IMR-90 (cell line): ENCODE measurements around the gene MORC1. TPM values are rescaled to one million over a fixed set of nuclear protein-coding genes. Genes with fewer than 3 reads are reported as not detected.

Experiments
- ATAC-seq: fragments of 200-7000 bp; cut with Tn5 transposase; 2 replicates; pipeline ENCODE4 v1.9.1; 2020; ENCODE audit warnings: low read depth, mild to moderate bottlenecking, moderate library complexity
- BruUV-seq: library from RNA; stranded (reverse); fragments of 400-500 nt; replicated peaks from 2 replicates; lab custom pipeline; 2021; lab: Mats Ljungman, UMichigan
- CTCF ChIA-PET: fragments of 300-600 bp; formaldehyde crosslinking; extraction: SDS; loops from one replicate; lab custom pipeline; 2021; ENCODE audit warnings: antibody characterized with exemption; lab: Yijun Ruan, JAX
- POLR2A ChIA-PET: fragments of 300-600 bp; sonication (Branson Sonifier 250); formaldehyde crosslinking; loops from one replicate; lab custom pipeline; 2022; ENCODE audit warnings: antibody characterized with exemption; ENCODE audit not compliant: unreplicated experiment; lab: Charles Lee
- DNase-seq: peaks from one replicate; pipeline ENCODE4 v3.0.0; 2013
- H2AFZ ChIP-seq: replicated peaks from 2 replicates; pipeline ENCODE3; 2013; ENCODE audit warnings: low read length, mild to moderate bottlenecking; ENCODE audit not compliant: poor library complexity
- H2AK5ac ChIP-seq: 2 replicates; pipeline ENCODE4 v1.6.1; 2013; ENCODE audit warnings: low read depth, low read length, inconsistent platforms
- H2AK9ac ChIP-seq: replicated peaks from 2 replicates; pipeline ENCODE3; 2013; ENCODE audit warnings: mild to moderate bottlenecking, low read depth, low read length, moderate library complexity; ENCODE audit not compliant: poor library complexity
- H2BK120ac ChIP-seq: 2 replicates; pipeline ENCODE4 v1.6.1; 2013; ENCODE audit warnings: low read depth, low read length, inconsistent platforms
- H2BK15ac ChIP-seq: 3 replicates; pipeline ENCODE4 v1.6.1; 2013; ENCODE audit warnings: low read depth, low read length, inconsistent platforms
- H2BK20ac ChIP-seq: 2 replicates; pipeline ENCODE4 v1.6.1; 2013; ENCODE audit warnings: low read depth, mild to moderate bottlenecking, inconsistent platforms, low read length, moderate library complexity
- H2BK5ac ChIP-seq: 2 replicates; pipeline ENCODE4 v1.6.1; 2013; ENCODE audit warnings: mild to moderate bottlenecking, low read depth, low read length, inconsistent platforms; ENCODE audit not compliant: poor library complexity, severe bottlenecking
- H3K14ac ChIP-seq: replicated peaks from 2 replicates; pipeline ENCODE4 v1.6.1; 2013; ENCODE audit warnings: low read depth, low read length, inconsistent platforms
- H3K18ac ChIP-seq: 2 replicates; pipeline ENCODE4 v1.6.1; 2013; ENCODE audit warnings: low read depth, low read length, control low read depth
- H3K23ac ChIP-seq: 2 replicates; pipeline ENCODE4 v1.6.1; 2013; ENCODE audit warnings: low read depth, low read length, inconsistent platforms
- H3K27ac ChIP-seq: 2 replicates; pipeline ENCODE4 v1.5.1; 2013; ENCODE audit warnings: mild to moderate bottlenecking, control low read depth, low read length; ENCODE audit not compliant: insufficient read depth
- H3K27me3 ChIP-seq: 2 replicates; pipeline ENCODE4 v1.6.1; 2013; ENCODE audit warnings: low read length; ENCODE audit not compliant: control insufficient read depth, insufficient read depth
- H3K36me3 ChIP-seq: 2 replicates; pipeline ENCODE4 v1.6.1; 2013; ENCODE audit warnings: low read length, mixed read lengths; ENCODE audit not compliant: control insufficient read depth, insufficient read depth
- H3K4ac ChIP-seq: 2 replicates; pipeline ENCODE4 v1.6.1; 2013; ENCODE audit warnings: low read depth, low read length, inconsistent platforms
- H3K4me1 ChIP-seq: 2 replicates; pipeline ENCODE4 v1.6.1; 2013; ENCODE audit warnings: low read length, mixed read lengths; ENCODE audit not compliant: control insufficient read depth, insufficient read depth
- H3K4me2 ChIP-seq: 2 replicates; pipeline ENCODE4 v1.6.1; 2013; ENCODE audit warnings: low read depth, mild to moderate bottlenecking, control low read depth, low read length, moderate library complexity
- H3K4me3 ChIP-seq: 2 replicates; pipeline ENCODE4 v1.5.1; 2013; ENCODE audit warnings: low read depth, mild to moderate bottlenecking, control low read depth, low read length, moderate library complexity; ENCODE audit not compliant: insufficient read depth
- H3K56ac ChIP-seq: 2 replicates; pipeline ENCODE4 v1.6.1; 2013; ENCODE audit warnings: low read length, inconsistent platforms; ENCODE audit not compliant: insufficient read depth; ENCODE audit errors: extremely low read depth
- H3K79me1 ChIP-seq, 2 experiments: 2 replicates each; pipeline ENCODE4 v1.6.1; 2013; ENCODE audit warnings: low read length in 2 of 2, inconsistent platforms in 1 of 2, low read depth in 1 of 2
- H3K9ac ChIP-seq: 2 replicates; pipeline ENCODE4 v1.6.1; 2013; ENCODE audit warnings: low read depth, low read length, control low read depth
- H3K9me1 ChIP-seq: 2 replicates; pipeline ENCODE4 v1.6.1; 2013; ENCODE audit warnings: low read length, inconsistent platforms; ENCODE audit not compliant: insufficient read depth
- H3K9me3 ChIP-seq: 2 replicates; pipeline ENCODE4 v1.6.1; 2013; ENCODE audit warnings: low read length; ENCODE audit not compliant: control insufficient read depth, insufficient read depth
- H4K20me1 ChIP-seq: 2 replicates; pipeline ENCODE4 v1.6.1; 2013; ENCODE audit warnings: low read length, inconsistent platforms; ENCODE audit not compliant: insufficient read depth
- H4K5ac ChIP-seq: 2 replicates; pipeline ENCODE4 v1.6.1; 2013; ENCODE audit warnings: mild to moderate bottlenecking, low read depth, low read length, control low read depth
- H4K8ac ChIP-seq, 2 experiments: 2 replicates each; pipeline ENCODE4 v1.6.1; 2013; ENCODE audit warnings: low read depth in 2 of 2, low read length in 2 of 2, control low read depth in 1 of 2, inconsistent platforms in 1 of 2
- H4K91ac ChIP-seq: 2 replicates; pipeline ENCODE4 v1.6.1; 2013; ENCODE audit warnings: low read depth, low read length, inconsistent platforms; ENCODE audit not compliant: insufficient read depth
- BHLHE40 ChIP-seq: fragments of 150-350 bp; IDR thresholded peaks from 2 replicates; pipeline ENCODE4 v1.6.1; 2016; ENCODE audit warnings: mild to moderate bottlenecking, low read depth, low read length
- CEBPB ChIP-seq: IDR thresholded peaks from 2 replicates; pipeline ENCODE4 v1.6.1; 2012; ENCODE audit warnings: low read depth, low read length, improper control_type of control experiment
- CHD1 ChIP-seq: IDR thresholded peaks from 2 replicates; pipeline ENCODE4 v1.6.1; 2012; ENCODE audit warnings: low read depth, low read length, improper control_type of control experiment
- FOS ChIP-seq: fragments of 150-350 bp; IDR thresholded peaks from 2 replicates; pipeline ENCODE4 v1.6.1; 2016; ENCODE audit warnings: low read depth, low read length
- MAFK ChIP-seq: IDR thresholded peaks from 2 replicates; pipeline ENCODE4 v1.6.1; 2012; ENCODE audit warnings: low read depth, low read length, improper control_type of control experiment
- MAZ ChIP-seq: IDR thresholded peaks from 2 replicates; pipeline ENCODE4 v1.6.1; 2012; ENCODE audit warnings: low read depth, mild to moderate bottlenecking, low read length, improper control_type of control experiment, moderate library complexity, borderline replicate concordance
- MXI1 ChIP-seq: IDR thresholded peaks from 2 replicates; pipeline ENCODE4 v1.6.1; 2012; ENCODE audit warnings: low read depth, mild to moderate bottlenecking, low read length, moderate library complexity, borderline replicate concordance
- POLR2A ChIP-seq: IDR thresholded peaks from 2 replicates; pipeline ENCODE4 v1.6.1; 2012; ENCODE audit warnings: mild to moderate bottlenecking, low read depth, low read length
- RAD21 ChIP-seq: IDR thresholded peaks from 2 replicates; pipeline ENCODE4 v1.6.1; 2012; ENCODE audit warnings: low read length, improper control_type of control experiment
- WGBS, 2 experiments: methylation state at CpG; one replicate each; pipeline versions ENCODE4 v1.1.5 to v1.1.7; 2013; ENCODE audit warnings: missing lambda C conversion rate in 2 of 2; ENCODE audit not compliant: insufficient read length in 1 of 2; ENCODE audit errors: extremely low coverage in 2 of 2; 5-methylcytosine and 5-hydroxymethylcytosine counted together
- dilution Hi-C: fragments of 300-500 bp; cut with HindIII; formaldehyde crosslinking; loops from one replicate; pipeline ENCODE4 v1.14.3; 2018; ENCODE audit warnings: low sequenced_read_pairs; ENCODE audit not compliant: unreplicated experiment
- in situ Hi-C: fragments of 300-500 bp; cut with MboI; formaldehyde crosslinking; loops from 3 replicates; pipeline ENCODE4 v1.14.3; 2019; ENCODE audit warnings: low sequenced_read_pairs, inconsistent platforms, mixed read lengths
- intact Hi-C: fragments of 100-400 bp; cut with micrococcal nuclease; formaldehyde crosslinking; loops from 2 replicates; pipeline ENCODE4 v1.10.0; 2022
- polyA plus RNA-seq, 3 experiments: library from polyadenylated mRNA; depleted of rRNA; stranded (reverse); fragments of >200 nt; gene quantifications; 2 replicates each; pipeline ENCODE4 v1.2.3, GENCODE V29; 2012; ENCODE audit warnings: low replicate concordance in 1 of 3
- total RNA-seq: library from RNA; depleted of rRNA; stranded (reverse); fragments of >200 nt; gene quantifications from 2 replicates; pipeline ENCODE4 v1.2.3, GENCODE V29; 2012
- TF ChIP-seq, protein P1 (sequence below): conservative IDR thresholded peaks from 2 replicates; pipeline ENCODE4 v1.5.1; 2012; ENCODE audit warnings: mild to moderate bottlenecking, low read depth, low read length, improper control_type of control experiment
- TF ChIP-seq, protein P2 (sequence below): fragments of 150-350 bp; IDR thresholded peaks from 2 replicates; pipeline ENCODE4 v1.6.1; 2017; ENCODE audit warnings: mild to moderate bottlenecking, antibody characterized with exemption, low read length, low read depth

Gene MORC1
- total and polyA plus RNA-seq, 2 of the 4 experiments (the other 2 are of a cell fraction) = not detected

DNA sequence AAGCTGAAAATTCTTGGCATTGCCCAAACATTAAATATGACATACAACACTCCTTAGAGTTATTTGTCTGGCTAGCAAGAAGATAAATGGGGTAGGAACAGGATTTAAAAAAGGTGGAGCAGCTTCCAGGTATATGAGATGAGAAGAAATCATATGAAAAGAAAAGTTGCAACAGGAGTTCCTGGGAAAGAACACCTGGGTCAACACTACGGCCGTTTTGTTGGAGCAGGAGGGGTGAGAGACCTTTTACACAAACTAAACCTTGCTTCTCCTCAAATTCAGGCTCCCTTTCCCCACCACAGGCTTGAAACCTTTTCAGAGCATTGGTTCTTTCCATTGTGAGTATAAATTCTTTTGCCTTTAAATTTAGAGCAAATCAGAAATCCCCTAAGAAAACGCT, 145.5 kb downstream of the MORC1 start:
- no CpG with 5 or more reads among the region's 3 CpGs for WGBS, 2 experiments

More for the DNA sequence above, 145.5 kb downstream of the MORC1 start:
- no peaks in the 10 kb centered on the region for H3K36me3 ChIP-seq
- in situ Hi-C loops (no loop called here), intact Hi-C loops (no loop called here), dilution Hi-C loops (no loop called here)
- no peak overlapping the region for H3K14ac ChIP-seq
- H2BK5ac ChIP-seq = no peak overlapping the region
- no peak overlapping the region for H2BK15ac ChIP-seq
- no peaks in the 10 kb centered on the region for H3K4me1 ChIP-seq
- no peak overlapping the region for H4K5ac ChIP-seq
- H2AK9ac ChIP-seq = no peak overlapping the region
- no peaks in the 10 kb centered on the region for H4K20me1 ChIP-seq
- no peak overlapping the region for H3K4me2 ChIP-seq
- TF ChIP-seq MAFK = no peak
- no peak for TF ChIP-seq POLR2A
- TF ChIP-seq, protein P1, sequence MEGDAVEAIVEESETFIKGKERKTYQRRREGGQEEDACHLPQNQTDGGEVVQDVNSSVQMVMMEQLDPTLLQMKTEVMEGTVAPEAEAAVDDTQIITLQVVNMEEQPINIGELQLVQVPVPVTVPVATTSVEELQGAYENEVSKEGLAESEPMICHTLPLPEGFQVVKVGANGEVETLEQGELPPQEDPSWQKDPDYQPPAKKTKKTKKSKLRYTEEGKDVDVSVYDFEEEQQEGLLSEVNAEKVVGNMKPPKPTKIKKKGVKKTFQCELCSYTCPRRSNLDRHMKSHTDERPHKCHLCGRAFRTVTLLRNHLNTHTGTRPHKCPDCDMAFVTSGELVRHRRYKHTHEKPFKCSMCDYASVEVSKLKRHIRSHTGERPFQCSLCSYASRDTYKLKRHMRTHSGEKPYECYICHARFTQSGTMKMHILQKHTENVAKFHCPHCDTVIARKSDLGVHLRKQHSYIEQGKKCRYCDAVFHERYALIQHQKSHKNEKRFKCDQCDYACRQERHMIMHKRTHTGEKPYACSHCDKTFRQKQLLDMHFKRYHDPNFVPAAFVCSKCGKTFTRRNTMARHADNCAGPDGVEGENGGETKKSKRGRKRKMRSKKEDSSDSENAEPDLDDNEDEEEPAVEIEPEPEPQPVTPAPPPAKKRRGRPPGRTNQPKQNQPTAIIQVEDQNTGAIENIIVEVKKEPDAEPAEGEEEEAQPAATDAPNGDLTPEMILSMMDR = no peak
- TF ChIP-seq MXI1 = no peak
- no peak for TF ChIP-seq FOS
- TF ChIP-seq BHLHE40 = no peak
- TF ChIP-seq, protein P2, sequence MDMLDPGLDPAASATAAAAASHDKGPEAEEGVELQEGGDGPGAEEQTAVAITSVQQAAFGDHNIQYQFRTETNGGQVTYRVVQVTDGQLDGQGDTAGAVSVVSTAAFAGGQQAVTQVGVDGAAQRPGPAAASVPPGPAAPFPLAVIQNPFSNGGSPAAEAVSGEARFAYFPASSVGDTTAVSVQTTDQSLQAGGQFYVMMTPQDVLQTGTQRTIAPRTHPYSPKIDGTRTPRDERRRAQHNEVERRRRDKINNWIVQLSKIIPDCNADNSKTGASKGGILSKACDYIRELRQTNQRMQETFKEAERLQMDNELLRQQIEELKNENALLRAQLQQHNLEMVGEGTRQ = no peak
- no peak for TF ChIP-seq MAZ
- TF ChIP-seq CHD1 = no peak
- TF ChIP-seq RAD21 = no peak
- no peak for TF ChIP-seq CEBPB
- no peak overlapping the region for H3K4me3 ChIP-seq
- ATAC-seq = no peak
- ChIA-PET POLR2A (no interaction called here), CTCF (interaction anchor here (0.7 kb wide), 1 partner anchor 295 kb away, joined by 3 read pairs; no protein-coding TSS in a partner anchor)
- no peak for DNase-seq
- no peak overlapping the region for H4K8ac ChIP-seq
- H3K18ac ChIP-seq = no peak overlapping the region
- no peaks in the 10 kb centered on the region for H3K79me1 ChIP-seq
- no TSS peak for BruUV-seq
- H3K27ac ChIP-seq = no peak overlapping the region
- no peak overlapping the region for H3K56ac ChIP-seq
- H3K9ac ChIP-seq = no peak overlapping the region
- H4K91ac ChIP-seq = no peak overlapping the region
- H2AK5ac ChIP-seq = no peak overlapping the region
- no peak overlapping the region for H3K23ac ChIP-seq
- no peaks in the 10 kb centered on the region for H3K9me3 ChIP-seq
- H3K9me1 ChIP-seq = no peaks in the 10 kb centered on the region
- H2BK120ac ChIP-seq = no peak overlapping the region
- no peak overlapping the region for H2AFZ ChIP-seq
- H3K27me3 ChIP-seq = no peaks in the 10 kb centered on the region
- H3K4ac ChIP-seq = no peak overlapping the region
- no peak overlapping the region for H2BK20ac ChIP-seq
